ENCODE data around the gene PTCH2.
"Not testable (repeated sequence)": the region's sequence is repeated elsewhere in the genome, so short reads cannot be mapped to it uniquely, and the experiment has no call there.

PTCH2 gene

DNA sequence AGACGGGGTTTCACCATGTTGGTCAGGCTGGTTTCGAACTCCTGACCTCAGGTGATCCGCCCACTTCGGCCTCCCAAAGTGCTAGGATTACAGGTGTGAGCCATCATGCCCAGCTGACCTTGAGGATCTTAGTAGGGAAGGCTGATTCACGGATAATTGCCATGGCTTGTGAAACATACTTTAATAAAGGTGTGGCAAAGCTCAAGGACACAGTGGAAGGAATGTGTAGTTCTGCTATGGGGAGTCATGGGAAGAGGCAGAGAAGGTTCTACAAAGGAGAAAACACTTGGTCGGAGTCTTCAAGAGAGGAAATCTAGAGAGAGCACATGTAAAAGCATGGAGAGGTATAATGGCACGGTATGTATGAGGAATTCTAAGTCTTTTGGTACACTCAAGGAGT is 12.7 kb upstream of the PTCH2 start:
- Mint-ChIP-seq H3K9me3 (no peaks in the 10 kb centered on the region), H3K27me3 (no peaks in the 10 kb centered on the region), H3K4me3 (no peak overlapping the region), H3K36me3 (ENCODE audit: low read depth) (peaks cover 66% of the 10 kb centered on the region), H3K27ac (peak overlapping the region; percentile 11), H3K4me1 (ENCODE audit: low read depth) (peaks cover 25% of the 10 kb centered on the region)
- intact Hi-C loops (cut with micrococcal nuclease), result no loop called here

- Mint-ChIP-seq H3K27me3 (no peaks in the 10 kb centered on the region), H3K9me3 (no peaks in the 10 kb centered on the region), H3K4me1 (ENCODE audit: low read depth) (peaks cover 17% of the 10 kb centered on the region), H3K27ac (peak overlapping the region; percentile 30), H3K4me3 (no peak overlapping the region), H3K36me3 (ENCODE audit: low read depth) (peaks cover 73% of the 10 kb centered on the region)
- intact Hi-C loops (cut with micrococcal nuclease), result no loop called here
Observed at GRCh38 chr1:44854970-44855369, 11.9 kb upstream of the PTCH2 start.

GRCh38 chr1:44853201-44853600 is 10.1 kb upstream of the PTCH2 start:
- Mint-ChIP-seq H3K27ac (no peak overlapping the region), H3K36me3 (ENCODE audit: low read depth) (peaks cover 72% of the 10 kb centered on the region), H3K9me3 (no peaks in the 10 kb centered on the region), H3K4me1 (ENCODE audit: low read depth) (peaks cover 15% of the 10 kb centered on the region), H3K4me3 (no peak overlapping the region), H3K27me3 (no peaks in the 10 kb centered on the region)
- intact Hi-C loops (cut with micrococcal nuclease), result no loop called here

GRCh38 chr1:44851308-44851707 is 8.3 kb upstream of the PTCH2 start:
- H3K27ac Mint-ChIP-seq, result no peak overlapping the region

DNA sequence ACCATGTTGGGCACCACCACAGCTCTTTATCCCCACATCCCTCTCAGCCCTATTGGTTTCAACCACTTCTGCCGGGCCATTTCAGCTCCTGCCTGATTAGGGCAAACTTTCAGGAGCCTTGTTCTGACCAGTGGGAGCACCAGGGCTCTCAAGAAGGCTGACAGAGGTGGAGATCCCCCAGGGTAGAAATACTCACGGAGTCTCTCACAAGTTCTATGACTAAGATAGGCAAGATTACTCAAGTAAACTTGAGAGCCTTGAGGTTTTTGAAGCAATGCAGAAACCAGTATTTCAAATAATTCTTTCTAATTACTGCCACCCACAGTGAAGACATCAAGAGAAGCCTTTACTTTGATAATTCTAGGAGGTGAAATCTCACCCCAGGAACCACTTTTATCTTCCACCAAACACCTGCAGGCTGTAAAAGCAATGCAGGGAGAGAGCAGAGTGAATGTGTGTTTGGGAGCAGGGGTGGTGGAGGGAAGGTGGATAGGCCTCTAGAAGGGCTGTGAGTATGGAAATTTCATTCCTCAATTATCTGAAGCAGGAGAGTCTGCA is 6.6 kb upstream of the PTCH2 start:
- Mint-ChIP-seq H3K27me3 (no peaks in the 10 kb centered on the region), H3K9me3 (no peaks in the 10 kb centered on the region), H3K4me1 (ENCODE audit: low read depth) (no peaks in the 10 kb centered on the region), H3K4me3 (no peak overlapping the region), H3K36me3 (ENCODE audit: low read depth) (peaks cover 50% of the 10 kb centered on the region), H3K27ac (no peak overlapping the region)
- intact Hi-C loops (cut with micrococcal nuclease), result no loop called here

More at GRCh38 chr1:44851308-44851707, 8.3 kb upstream of the PTCH2 start:
- Mint-ChIP-seq H3K9me3 (no peaks in the 10 kb centered on the region), H3K36me3 (ENCODE audit: low read depth) (peaks cover 61% of the 10 kb centered on the region), H3K4me1 (ENCODE audit: low read depth) (peaks cover 10% of the 10 kb centered on the region), H3K27me3 (no peaks in the 10 kb centered on the region), H3K4me3 (no peak overlapping the region)
- intact Hi-C loops (cut with micrococcal nuclease), result no loop called here

DNA sequence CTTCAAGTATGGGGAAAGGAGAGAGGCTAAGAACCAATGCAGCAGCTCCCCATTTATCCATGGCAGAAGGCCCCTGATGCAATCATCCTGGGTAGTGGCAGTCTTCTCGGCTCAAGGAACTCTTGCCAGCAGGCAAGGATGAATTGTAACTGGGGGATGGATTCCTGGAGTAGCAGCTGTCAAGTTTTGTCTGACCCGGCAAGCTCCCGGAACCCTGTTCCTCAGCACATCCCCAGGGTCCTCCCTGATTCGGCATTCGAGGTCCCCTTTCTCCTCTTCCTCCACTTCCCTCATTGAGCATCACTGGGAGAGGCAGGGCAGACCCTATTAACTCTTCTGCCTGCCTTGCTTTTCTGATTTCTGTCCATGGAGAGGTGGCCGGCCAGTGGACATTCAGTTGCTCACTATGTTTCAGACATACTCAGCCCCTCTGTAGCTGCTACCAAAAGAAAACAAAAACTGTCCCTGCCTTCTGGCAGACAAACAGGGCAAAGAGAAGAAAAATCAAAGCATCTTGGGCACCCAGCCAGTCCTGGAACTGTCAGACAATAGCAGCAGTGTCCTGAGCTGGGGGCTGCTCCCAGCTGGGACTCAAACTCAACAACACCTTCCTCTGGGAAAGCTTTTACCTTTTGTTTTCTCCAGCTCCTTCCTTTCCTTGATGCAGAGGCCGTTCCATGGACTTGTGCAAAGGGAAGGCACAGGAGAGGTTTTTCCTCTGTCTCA is 5.6 kb upstream of the PTCH2 start:
- Mint-ChIP-seq H3K27me3 (peaks cover 9% of the 10 kb centered on the region), H3K27ac (no peak overlapping the region), H3K4me1 (ENCODE audit: low read depth) (no peaks in the 10 kb centered on the region), H3K36me3 (ENCODE audit: low read depth) (peaks cover 41% of the 10 kb centered on the region), H3K4me3 (no peak overlapping the region), H3K9me3 (no peaks in the 10 kb centered on the region)
- intact Hi-C loops (cut with micrococcal nuclease), result no loop called here

DNA sequence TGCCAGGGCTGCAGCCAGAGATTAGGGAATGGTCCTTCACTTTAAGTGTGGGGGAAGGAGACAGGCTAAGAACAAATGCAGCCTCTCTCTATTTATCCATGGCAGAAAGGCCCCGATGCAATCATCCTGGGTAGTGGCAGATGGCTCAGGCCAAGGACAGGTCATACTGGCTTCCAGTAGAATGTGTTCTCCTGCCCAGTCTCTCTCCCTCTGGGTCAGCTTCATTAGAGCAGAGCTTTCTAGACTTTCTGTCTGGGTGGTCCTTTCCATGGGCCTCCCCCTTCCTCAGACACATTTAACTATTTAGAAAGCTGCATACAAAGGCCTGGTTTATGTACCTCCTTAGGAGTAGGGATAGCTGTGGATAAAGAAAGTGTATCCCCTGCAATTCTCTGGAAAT is 4.8 kb upstream of the PTCH2 start:
- Mint-ChIP-seq H3K9me3 (no peaks in the 10 kb centered on the region), H3K4me1 (ENCODE audit: low read depth) (peaks cover 2% of the 10 kb centered on the region), H3K36me3 (ENCODE audit: low read depth) (peaks cover 33% of the 10 kb centered on the region), H3K27ac (no peak overlapping the region), H3K4me3 (no peak overlapping the region), H3K27me3 (peaks cover 15% of the 10 kb centered on the region)
- intact Hi-C loops (cut with micrococcal nuclease), result no loop called here

GRCh38 chr1:44846985-44847384 is 3.9 kb upstream of the PTCH2 start:
- Mint-ChIP-seq H3K36me3 (ENCODE audit: low read depth) (peaks cover 24% of the 10 kb centered on the region), H3K9me3 (no peaks in the 10 kb centered on the region), H3K4me3 (no peak overlapping the region), H3K4me1 (ENCODE audit: low read depth) (peaks cover 5% of the 10 kb centered on the region), H3K27ac (no peak overlapping the region), H3K27me3 (peaks cover 24% of the 10 kb centered on the region)
- intact Hi-C loops (cut with micrococcal nuclease), result no loop called here

GRCh38 chr1:44842486-44842861 is 579 bp downstream of the PTCH2 start:
- H3K9me3 Mint-ChIP-seq, result no peaks in the 10 kb centered on the region
- intact Hi-C loops (cut with micrococcal nuclease), result no loop called here
- peaks cover 31% of the 10 kb centered on the region for H3K27me3 Mint-ChIP-seq
- peak overlapping the region; percentile 69 for H3K4me3 Mint-ChIP-seq
- no peak overlapping the region for H3K27ac Mint-ChIP-seq
- peaks cover 5% of the 10 kb centered on the region for H3K4me1 Mint-ChIP-seq (ENCODE audit: low read depth)
- no peaks in the 10 kb centered on the region for H3K36me3 Mint-ChIP-seq (ENCODE audit: low read depth)

- no peaks in the 10 kb centered on the region for H3K36me3 Mint-ChIP-seq (ENCODE audit: low read depth)
- H3K27ac Mint-ChIP-seq, result no peak overlapping the region
- no peaks in the 10 kb centered on the region for H3K9me3 Mint-ChIP-seq
- peaks cover 18% of the 10 kb centered on the region for H3K4me1 Mint-ChIP-seq (ENCODE audit: low read depth)
- peaks cover 31% of the 10 kb centered on the region for H3K27me3 Mint-ChIP-seq
- no peak overlapping the region for H3K4me3 Mint-ChIP-seq
- intact Hi-C loops (cut with micrococcal nuclease), result loop anchor here (5.0 kb wide), 1 partner anchor 463 kb away; no protein-coding TSS in a partner anchor
Observed at GRCh38 chr1:44839576-44839975, 3.5 kb downstream of the PTCH2 start.

- intact Hi-C loops (cut with micrococcal nuclease), result loop anchor here (5.0 kb wide), 1 partner anchor 464 kb away; no protein-coding TSS in a partner anchor
- peaks cover 31% of the 10 kb centered on the region for H3K4me1 Mint-ChIP-seq (ENCODE audit: low read depth)
- peaks cover 19% of the 10 kb centered on the region for H3K27me3 Mint-ChIP-seq
- H3K27ac Mint-ChIP-seq; H3K36me3 Mint-ChIP-seq (ENCODE audit: low read depth); H3K9me3 Mint-ChIP-seq; H3K4me3 Mint-ChIP-seq: not testable (repeated sequence)
Observed at GRCh38 chr1:44838294-44838693, 4.8 kb downstream of the PTCH2 start.

GRCh38 chr1:44835738-44836675 is 7.0 kb downstream of the PTCH2 start:
- H3K9me3 Mint-ChIP-seq, result no peaks in the 10 kb centered on the region
- intact Hi-C loops (cut with micrococcal nuclease), result loop anchor here (5.0 kb wide), 1 partner anchor 466 kb away; no protein-coding TSS in a partner anchor
- H3K27me3 Mint-ChIP-seq, result peaks cover 4% of the 10 kb centered on the region
- H3K4me3 Mint-ChIP-seq, result no peak overlapping the region
- H3K27ac Mint-ChIP-seq, result no peak overlapping the region
- no peaks in the 10 kb centered on the region for H3K36me3 Mint-ChIP-seq (ENCODE audit: low read depth)
- H3K4me1 Mint-ChIP-seq (ENCODE audit: low read depth), result peaks cover 49% of the 10 kb centered on the region

GRCh38 chr1:44834328-44834727 is 8.7 kb downstream of the PTCH2 start:
- Mint-ChIP-seq H3K9me3 (no peaks in the 10 kb centered on the region), H3K4me3 (no peak overlapping the region), H3K4me1 (ENCODE audit: low read depth) (peaks cover 66% of the 10 kb centered on the region), H3K36me3 (ENCODE audit: low read depth) (no peaks in the 10 kb centered on the region), H3K27me3 (peaks cover 1% of the 10 kb centered on the region), H3K27ac (peak overlapping the region; percentile 16)
- intact Hi-C loops (cut with micrococcal nuclease), result loop anchor here (5.0 kb wide), 1 partner anchor 37 kb away; no protein-coding TSS in a partner anchor
